Fibroblast of skin of right biceps (primary cell): ENCODE results near the gene REPS2.
"Not testable (repeated sequence)": the region's sequence is repeated elsewhere in the genome, so short reads cannot be mapped to it uniquely, and the experiment has no call there.

Experiments used
- DNase-seq: peaks from one replicate; pipeline ENCODE4 v3.0.0-alpha.2; 2013

Gene REPS2

GRCh38 chrX:16964976-16965375 lies 18.5 kb downstream of the REPS2 start:
- DNase-seq: not testable (repeated sequence)

GRCh38 chrX:16966752-16967448 lies 20.4 kb downstream of the REPS2 start:
- no peak for DNase-seq

DNA sequence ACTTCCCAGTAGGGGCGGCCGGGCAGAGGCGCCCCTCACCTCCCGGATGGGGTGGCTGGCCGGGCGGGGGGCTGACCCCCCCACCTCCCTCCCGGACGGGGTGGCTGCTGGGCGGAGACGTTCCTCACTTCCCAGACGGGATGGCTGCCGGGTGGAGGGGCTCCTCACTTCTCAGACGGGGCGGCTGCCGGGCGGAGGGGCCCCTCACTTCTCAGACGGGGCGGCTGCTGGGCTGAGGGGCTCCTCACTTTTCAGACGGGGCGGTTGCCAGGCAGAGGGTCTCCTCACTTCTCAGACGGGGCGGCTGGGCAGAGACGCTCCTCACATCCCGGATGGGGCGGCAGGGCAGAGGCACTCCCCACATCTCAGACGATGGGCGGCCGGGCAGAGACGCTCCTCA lies 22.3 kb downstream of the REPS2 start:
- DNase-seq: not testable (repeated sequence)

- peak; percentile 44 for DNase-seq
Observed at GRCh38 chrX:16970977-16971376, 24.5 kb downstream of the REPS2 start.

DNA sequence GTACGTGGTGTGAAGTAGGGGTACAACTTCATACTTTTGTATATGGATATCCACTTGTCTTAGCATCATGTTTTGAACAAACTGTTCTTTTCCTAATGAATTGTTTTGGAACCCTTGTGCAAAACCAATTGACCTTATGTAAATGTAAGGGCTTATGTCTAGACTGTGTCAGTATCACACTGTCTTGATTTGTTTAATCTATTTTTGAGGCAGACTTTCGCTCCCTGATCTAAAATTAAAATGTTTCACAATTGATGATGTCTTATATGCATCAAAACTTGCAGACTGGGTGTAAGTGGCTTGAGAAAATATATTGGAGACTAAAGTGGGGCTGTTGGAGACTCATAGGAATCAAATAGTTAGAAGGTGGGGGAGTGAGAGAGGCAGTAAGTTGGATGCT lies 25.2 kb downstream of the REPS2 start:
- no peak for DNase-seq

DNA sequence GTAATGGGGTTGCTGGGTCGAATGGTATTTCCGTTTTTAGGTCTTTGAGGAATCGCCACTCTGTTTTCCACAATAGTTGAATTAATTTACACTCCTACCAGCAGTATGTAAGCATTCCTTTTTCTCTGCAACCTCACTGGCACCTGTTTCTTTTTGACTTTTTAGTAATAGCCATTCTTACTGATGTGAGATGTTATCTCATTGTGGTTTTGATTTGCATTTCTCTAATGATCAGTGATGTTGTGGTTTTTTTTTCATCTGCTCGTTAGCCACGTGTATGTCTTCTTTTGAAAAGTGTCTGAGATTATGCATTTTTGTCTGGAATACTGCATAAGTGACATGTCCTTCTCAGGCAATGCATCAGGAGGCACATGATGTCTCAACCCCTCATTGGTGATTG lies 28.8 kb downstream of the REPS2 start:
- no peak for DNase-seq

GRCh38 chrX:16977771-16978170 lies 31.3 kb downstream of the REPS2 start:
- no peak for DNase-seq

DNA sequence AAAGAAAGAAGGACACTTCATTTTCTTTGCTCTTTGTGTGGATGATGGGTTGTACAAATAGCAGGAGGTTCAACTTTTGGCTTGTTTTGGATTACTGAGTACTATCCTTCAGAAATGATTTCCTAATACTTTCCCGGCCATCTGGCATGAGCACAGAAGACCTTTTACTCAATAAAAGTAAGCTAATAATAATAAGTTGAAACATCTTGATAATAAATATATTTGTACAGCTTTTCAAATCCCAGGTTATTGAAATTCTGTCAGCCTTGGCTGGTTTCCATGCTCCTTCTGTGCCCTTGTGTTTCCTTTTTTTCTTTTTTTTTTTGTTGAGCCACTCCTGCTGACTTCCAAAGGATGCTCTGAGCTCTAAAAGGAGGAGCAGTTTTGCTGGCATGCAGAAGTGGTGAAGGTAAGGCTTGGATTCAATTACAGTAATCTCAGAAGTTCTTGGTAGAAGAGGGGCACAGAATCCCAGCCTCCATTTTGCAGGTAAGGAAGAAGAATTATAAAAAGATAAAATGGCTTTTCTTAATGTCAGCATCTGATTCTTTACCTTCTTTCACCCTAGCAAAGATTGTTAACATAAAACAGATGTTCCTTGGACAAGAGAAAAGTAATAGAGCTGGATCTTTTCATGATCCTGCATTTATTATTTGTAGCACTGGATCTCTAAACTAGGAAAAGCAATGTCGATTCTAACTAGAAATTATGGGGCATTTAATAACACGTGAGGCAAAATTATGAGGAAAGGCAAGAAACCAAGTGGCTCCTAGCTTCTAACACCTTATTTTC lies 31.9 kb downstream of the REPS2 start:
- no peak for DNase-seq

GRCh38 chrX:16979226-16979625 lies 32.8 kb downstream of the REPS2 start:
- no peak for DNase-seq

- no peak for DNase-seq
Observed at GRCh38 chrX:16981209-16981608, 34.8 kb downstream of the REPS2 start.

- no peak for DNase-seq
Observed at GRCh38 chrX:16981980-16982379, 35.5 kb downstream of the REPS2 start.

DNA sequence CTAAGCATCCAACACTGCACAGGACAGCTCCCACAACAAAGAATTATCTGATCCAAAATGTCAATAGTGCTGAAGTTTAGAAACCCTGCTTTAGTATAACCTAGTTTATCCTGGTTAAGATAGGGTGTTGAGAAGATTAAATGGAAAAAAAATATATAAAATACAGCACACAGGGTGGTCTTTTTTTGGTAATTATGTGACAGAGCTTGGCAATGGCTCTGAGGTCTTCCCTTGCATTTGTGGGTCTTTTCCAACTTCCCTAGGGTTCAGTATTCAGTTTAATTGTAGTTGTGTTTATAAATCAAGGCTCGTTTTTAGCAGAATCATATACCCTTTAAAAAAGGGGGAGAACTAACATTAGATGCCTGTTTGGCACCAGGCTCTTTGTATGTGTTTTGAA lies 36.6 kb downstream of the REPS2 start:
- DNase-seq: no peak

DNA sequence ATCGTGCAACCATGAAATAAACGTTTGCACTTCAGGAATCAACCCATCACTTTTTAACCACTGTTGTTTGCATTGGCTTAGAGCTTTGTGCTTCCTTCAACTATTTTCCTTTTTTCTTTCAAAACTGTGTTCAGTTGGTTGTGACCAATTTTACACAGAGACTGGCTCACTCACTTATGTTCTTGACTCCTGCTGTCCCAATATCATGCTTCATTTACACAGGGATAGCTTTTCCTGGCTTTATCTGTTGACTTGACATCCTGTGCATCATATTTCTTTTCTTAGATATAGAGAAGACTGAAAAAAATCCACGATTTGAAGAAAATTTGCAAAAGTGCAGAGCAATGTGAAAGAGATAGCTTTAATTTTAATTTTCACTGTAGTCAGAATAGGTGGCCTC lies 38.8 kb downstream of the REPS2 start:
- no peak for DNase-seq

DNA sequence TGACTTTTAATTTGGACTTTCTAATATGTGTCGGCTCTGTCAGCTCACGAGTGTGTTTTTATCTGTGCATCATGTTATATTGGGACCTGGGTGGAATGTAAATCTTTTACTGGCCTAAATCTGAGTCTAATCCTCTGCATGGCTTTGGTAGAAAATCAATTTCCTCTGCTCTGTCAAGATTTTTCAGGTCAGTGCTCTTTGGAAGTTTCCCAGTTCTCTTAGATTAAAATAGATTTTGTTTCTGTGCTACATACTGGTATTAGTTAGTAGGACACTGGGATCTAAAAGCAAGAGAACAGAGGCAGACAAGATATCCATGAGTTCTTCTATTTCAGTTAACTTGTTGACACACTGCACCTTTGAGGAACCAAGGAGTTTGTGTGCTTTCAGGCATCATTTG lies 39.7 kb downstream of the REPS2 start:
- no peak for DNase-seq

- no peak for DNase-seq
Observed at GRCh38 chrX:16989750-16990149, 43.3 kb downstream of the REPS2 start.

GRCh38 chrX:16990839-16991238 lies 44.4 kb downstream of the REPS2 start:
- DNase-seq: no peak

GRCh38 chrX:16992445-16992844 lies 46.0 kb downstream of the REPS2 start:
- no peak for DNase-seq

DNA sequence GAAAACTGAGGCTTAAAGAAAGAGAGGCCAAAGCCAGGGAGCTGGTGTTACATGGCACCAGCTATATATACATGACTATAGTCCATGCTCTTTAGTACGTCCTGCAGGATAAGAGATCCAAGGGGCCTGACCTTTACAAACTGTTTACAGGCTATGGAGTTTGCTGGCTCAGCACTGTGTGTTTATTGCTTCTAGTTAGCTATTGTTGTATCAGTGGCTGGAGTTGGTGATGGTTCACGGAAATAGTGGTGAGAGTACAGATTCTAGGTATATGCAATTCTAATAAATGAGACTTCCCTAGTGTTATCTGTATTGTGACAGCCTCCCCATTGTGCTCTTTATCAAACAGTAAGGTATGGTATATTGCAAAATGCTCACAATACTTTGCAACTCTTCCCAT lies 46.5 kb downstream of the REPS2 start:
- no peak for DNase-seq

DNA sequence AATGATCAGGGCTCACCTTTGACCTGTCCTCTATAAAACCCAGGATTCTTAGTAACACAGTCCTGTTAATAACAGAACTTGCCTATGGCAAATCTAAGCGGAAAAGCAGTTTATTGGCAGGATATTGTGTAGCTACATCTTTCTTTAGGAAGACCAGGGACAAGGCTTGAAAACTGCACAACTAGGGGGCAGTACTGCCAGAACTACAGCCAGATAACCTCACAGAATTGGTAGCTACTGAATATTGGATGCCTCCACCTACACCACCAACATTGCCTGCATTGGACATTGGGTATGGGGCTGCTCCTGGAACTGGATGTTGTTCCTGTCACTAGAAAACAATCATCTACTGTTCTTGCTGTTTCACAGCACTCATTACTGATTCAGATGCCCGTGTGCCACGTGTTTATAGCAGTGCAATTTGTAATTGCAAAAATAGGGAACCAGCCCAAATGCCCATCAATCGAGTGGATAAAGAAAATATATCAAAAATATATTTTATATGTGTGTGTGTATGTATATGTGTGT lies 47.4 kb downstream of the REPS2 start:
- DNase-seq: no peak

- DNase-seq: no peak
Observed at GRCh38 chrX:16994736-16995135, 48.3 kb downstream of the REPS2 start.

DNA sequence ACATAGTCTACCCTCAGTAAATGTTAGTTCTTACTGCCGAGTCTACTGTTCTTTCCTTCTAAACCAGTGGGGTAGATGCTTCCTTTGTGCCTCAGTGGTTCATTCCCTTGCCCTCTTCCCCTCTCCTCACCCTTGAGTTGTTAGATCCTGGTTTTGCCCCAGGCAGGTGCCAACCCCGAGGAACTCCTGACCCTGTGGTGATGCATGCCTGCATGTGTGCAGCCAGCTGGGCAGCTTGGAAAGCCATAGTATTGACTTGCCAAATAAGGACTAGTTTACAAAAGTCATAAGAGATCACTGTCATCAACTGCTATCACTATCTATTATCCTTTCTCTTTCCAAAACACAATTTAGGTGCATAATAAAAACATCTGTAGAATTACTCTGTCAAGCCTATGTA lies 50.9 kb downstream of the REPS2 start:
- no peak for DNase-seq

GRCh38 chrX:16999275-16999674 lies 52.8 kb downstream of the REPS2 start:
- peak; percentile 17 for DNase-seq

GRCh38 chrX:17000751-17001150 lies 54.3 kb downstream of the REPS2 start:
- no peak for DNase-seq

DNA sequence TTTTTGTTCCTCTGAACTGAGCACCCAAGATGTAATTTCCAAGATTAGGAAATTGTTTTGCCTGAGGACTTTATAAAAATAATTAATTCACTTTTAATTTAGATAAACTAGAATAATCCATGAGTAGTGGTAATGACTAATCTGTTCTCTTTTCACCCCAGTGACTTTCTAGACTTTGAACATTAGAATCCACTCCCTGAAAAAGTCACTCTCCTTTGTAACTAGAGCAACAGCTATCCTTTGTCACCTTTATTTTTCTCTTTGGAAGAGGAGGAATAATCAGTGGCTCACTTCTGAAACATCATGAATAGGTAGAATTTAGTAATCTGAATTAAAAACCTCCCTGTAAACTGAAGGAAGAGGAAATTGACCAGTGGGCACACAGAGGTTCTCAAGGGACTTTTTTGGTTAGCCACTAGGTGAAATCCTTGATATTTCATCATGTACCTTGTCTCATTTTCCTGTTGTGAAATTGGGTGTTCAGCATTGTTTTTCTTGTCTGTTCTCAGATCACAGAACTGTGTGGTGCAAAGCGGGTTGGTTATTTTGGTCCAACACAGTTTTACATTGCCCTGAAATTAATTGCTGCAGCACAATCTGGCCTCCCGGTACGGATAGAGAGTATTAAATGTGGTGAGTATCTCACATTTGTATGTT lies 59.4 kb downstream of the REPS2 start:
- no peak for DNase-seq
